RWPE1 (cell line): ENCODE data around the gene ELN.
A peak's percentile ranks its signal among the peaks of the same experiment; 100 is the strongest.

Experiments
- CTCF ChIA-PET: fragments of 350-600 bp; sonication (Branson Sonifier 250); formaldehyde crosslinking; extraction: SDS; loops from one replicate; lab custom pipeline; 2021; lab: Yijun Ruan, JAX
- POLR2A ChIA-PET: fragments of 400-600 bp; formaldehyde crosslinking; extraction: SDS; loops from one replicate; lab custom pipeline; 2020; ENCODE audit warnings: antibody characterized with exemption; ENCODE audit not compliant: low non-redundant PET; lab: Yijun Ruan, JAX
- DNase-seq: peaks from one replicate; pipeline ENCODE4 v3.0.0; 2012; ENCODE audit warnings: low spot score
- H3K27ac ChIP-seq: fragments of 450-650 bp; 2 replicates; pipeline ENCODE4 v1.5.1; 2017
- CTCF ChIP-seq: fragments of 450-650 bp; conservative IDR thresholded peaks from 2 replicates; pipeline ENCODE4 v1.5.1; 2017; ENCODE audit warnings: low read depth, mild to moderate bottlenecking

ELN gene

GRCh38 chr7:74097937-74098614, 70.1 kb downstream of the ELN start:
- ChIA-PET POLR2A (no interaction called here), CTCF (interaction anchor here (0.6 kb wide), 1 partner anchor 108 kb away, joined by 3 read pairs; no protein-coding TSS in a partner anchor)
- TF ChIP-seq CTCF: no peak
- peak; percentile 85 for DNase-seq
- H3K27ac ChIP-seq: peak overlapping the region; percentile 93

- DNase-seq: no peak
- peak overlapping the region; percentile 93 for H3K27ac ChIP-seq
- CTCF ChIA-PET: no interaction called here
- POLR2A ChIA-PET: no interaction called here
- TF ChIP-seq CTCF: no peak
Observed at GRCh38 chr7:74099031-74099430, 71.1 kb downstream of the ELN start.

GRCh38 chr7:74101061-74101681, 73.2 kb downstream of the ELN start:
- no peak for DNase-seq
- ChIA-PET POLR2A (no interaction called here), CTCF (no interaction called here)
- H3K27ac ChIP-seq: peak overlapping the region; percentile 74
- no peak for TF ChIP-seq CTCF

GRCh38 chr7:74103219-74103772, 75.3 kb downstream of the ELN start:
- POLR2A ChIA-PET: no interaction called here
- no peak for DNase-seq
- no peak overlapping the region; the same call in 1 of the 2 replicates for H3K27ac ChIP-seq
- no peak for TF ChIP-seq CTCF
- CTCF ChIA-PET: no interaction called here

GRCh38 chr7:74104702-74105101, 76.7 kb downstream of the ELN start:
- peak overlapping the region; percentile 68 for H3K27ac ChIP-seq
- DNase-seq: peak; percentile 39
- POLR2A ChIA-PET: no interaction called here
- TF ChIP-seq CTCF: no peak
- CTCF ChIA-PET: interaction anchor here (0.6 kb wide), 1 partner anchor 35 kb away, joined by 3 read pairs; no protein-coding TSS in a partner anchor

GRCh38 chr7:74105992-74106391, 78.0 kb downstream of the ELN start:
- H3K27ac ChIP-seq: no peak overlapping the region; the same call in 1 of the 2 replicates
- POLR2A ChIA-PET: no interaction called here
- DNase-seq: no peak
- CTCF ChIA-PET: no interaction called here
- TF ChIP-seq CTCF: no peak
